Mucosa of rectum (tissue), 2 donors: ENCODE results near the gene GRK1.

ENCODE experiments used
- H3K27ac ChIP-seq, 2 donors: one replicate each; pipeline ENCODE4 v1.7.0; 2013; ENCODE audit warnings: inconsistent platforms in 2 of 2, low read depth in 2 of 2, low read length in 2 of 2
- H3K27me3 ChIP-seq, 2 donors: one replicate each; pipeline ENCODE4 v1.7.0; 2013; ENCODE audit warnings: low read length in 2 of 2; ENCODE audit not compliant: control insufficient read depth in 2 of 2, insufficient read depth in 2 of 2
- H3K36me3 ChIP-seq, 2 donors: one replicate each; pipeline ENCODE4 v1.7.0; 2013; ENCODE audit warnings: low read length in 2 of 2; ENCODE audit not compliant: control insufficient read depth in 2 of 2, insufficient read depth in 2 of 2
- H3K4me1 ChIP-seq, 2 donors: one replicate each; pipeline ENCODE4 v1.7.0; 2013; ENCODE audit warnings: low read length in 2 of 2, mild to moderate bottlenecking in 1 of 2; ENCODE audit not compliant: control insufficient read depth in 2 of 2, insufficient read depth in 2 of 2
- H3K4me3 ChIP-seq, 2 donors: one replicate each; pipeline ENCODE4 v1.7.0; 2013; ENCODE audit warnings: low read length in 2 of 2
- H3K9ac ChIP-seq, 2 donors: one replicate each; pipeline ENCODE4 v1.7.0; 2013; ENCODE audit warnings: low read length in 2 of 2, low read depth in 1 of 2, mild to moderate bottlenecking in 1 of 2
- H3K9me3 ChIP-seq, 2 donors: one replicate each; pipeline ENCODE4 v1.7.0; 2013; ENCODE audit warnings: low read length in 2 of 2; ENCODE audit not compliant: control insufficient read depth in 2 of 2
- donor health status: healthy.
- donor health status: Normal muscosa, but diverticular disease.

GRK1 gene

DNA sequence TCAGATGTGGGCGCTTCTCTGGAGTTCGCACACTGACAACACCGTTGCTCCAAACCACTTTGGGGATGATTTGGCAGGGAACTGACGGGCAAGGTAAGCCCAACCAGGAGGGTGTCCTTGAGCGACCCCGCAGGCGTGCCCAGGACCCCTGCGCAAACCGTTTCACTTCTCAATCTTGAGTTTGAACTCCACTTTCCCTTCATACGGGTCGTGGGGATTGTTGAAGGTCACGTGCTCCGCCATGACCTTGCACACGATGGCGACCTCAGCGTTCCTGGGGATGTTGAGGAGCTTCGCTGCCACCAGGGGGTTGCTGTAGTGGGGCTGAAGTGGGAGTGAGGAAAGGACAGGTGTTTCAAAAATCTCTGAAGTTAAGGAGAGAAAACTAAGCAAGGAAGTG lies 17.8 kb upstream of the GRK1 start:
- H3K27ac ChIP-seq: no peak overlapping the region
- no peaks in the 10 kb centered on the region for H3K27me3 ChIP-seq
- no peaks in the 10 kb centered on the region for H3K36me3 ChIP-seq
- no peak overlapping the region for H3K9ac ChIP-seq
- H3K9me3 ChIP-seq: no peaks in the 10 kb centered on the region
- peaks cover 11 to 19% of the 10 kb centered on the region in 2 donors for H3K4me1 ChIP-seq
- no peak overlapping the region for H3K4me3 ChIP-seq

DNA sequence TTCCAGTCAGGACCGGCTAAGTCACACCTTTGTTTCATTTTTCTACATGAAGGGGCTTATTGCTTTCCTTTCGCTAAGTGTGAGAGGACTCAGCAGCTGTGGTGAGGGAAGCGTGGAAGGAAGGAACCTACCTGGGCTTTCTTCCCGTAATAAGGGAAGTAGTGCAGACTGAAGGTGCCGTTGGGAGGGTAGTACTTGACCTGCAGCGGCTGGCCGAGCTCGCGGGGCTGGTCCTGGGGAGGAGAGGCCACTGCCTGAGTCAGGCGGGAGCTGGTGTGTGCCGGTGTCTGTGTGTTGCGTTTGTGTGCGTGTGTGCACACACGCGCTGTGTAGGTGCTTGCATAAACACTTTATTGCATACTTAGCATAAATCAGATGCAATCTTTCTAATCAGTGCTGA lies 16.7 kb upstream of the GRK1 start:
- H3K27me3 ChIP-seq: no peaks in the 10 kb centered on the region
- H3K4me3 ChIP-seq: no peak overlapping the region
- no peaks in the 10 kb centered on the region for H3K36me3 ChIP-seq
- no peak overlapping the region for H3K27ac ChIP-seq
- no peak overlapping the region for H3K9ac ChIP-seq
- H3K4me1 ChIP-seq: peaks cover 11 to 19% of the 10 kb centered on the region in 2 donors
- H3K9me3 ChIP-seq: no peaks in the 10 kb centered on the region

DNA sequence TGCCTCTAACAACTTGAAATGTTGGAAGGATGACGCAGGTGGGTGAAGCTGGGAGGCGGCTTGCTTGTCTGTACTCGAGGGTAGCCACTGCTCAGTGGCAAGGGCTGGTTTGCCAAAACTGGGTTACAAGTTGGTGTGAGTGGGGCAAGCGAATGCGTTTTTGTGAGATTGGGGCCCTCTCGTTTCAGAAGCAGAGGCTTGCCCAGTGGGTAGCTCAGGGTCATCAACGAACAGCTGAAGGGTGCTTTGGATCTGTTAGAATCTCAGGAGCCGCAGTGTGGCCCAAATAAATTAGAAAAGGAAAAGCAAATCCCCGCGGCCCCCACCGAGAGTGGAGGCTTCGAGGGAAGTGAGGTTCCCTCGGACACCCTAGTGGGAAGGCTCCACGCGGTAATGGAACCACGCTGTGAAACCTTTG lies 16.3 kb upstream of the GRK1 start:
- Histone ChIP-seq H3K27me3 (no peaks in the 10 kb centered on the region), H3K36me3 (no peaks in the 10 kb centered on the region), H3K9ac (no peak overlapping the region), H3K27ac (no peak overlapping the region), H3K4me3 (no peak overlapping the region), H3K4me1 (peaks cover 11 to 19% of the 10 kb centered on the region in 2 donors), H3K9me3 (no peaks in the 10 kb centered on the region)

DNA sequence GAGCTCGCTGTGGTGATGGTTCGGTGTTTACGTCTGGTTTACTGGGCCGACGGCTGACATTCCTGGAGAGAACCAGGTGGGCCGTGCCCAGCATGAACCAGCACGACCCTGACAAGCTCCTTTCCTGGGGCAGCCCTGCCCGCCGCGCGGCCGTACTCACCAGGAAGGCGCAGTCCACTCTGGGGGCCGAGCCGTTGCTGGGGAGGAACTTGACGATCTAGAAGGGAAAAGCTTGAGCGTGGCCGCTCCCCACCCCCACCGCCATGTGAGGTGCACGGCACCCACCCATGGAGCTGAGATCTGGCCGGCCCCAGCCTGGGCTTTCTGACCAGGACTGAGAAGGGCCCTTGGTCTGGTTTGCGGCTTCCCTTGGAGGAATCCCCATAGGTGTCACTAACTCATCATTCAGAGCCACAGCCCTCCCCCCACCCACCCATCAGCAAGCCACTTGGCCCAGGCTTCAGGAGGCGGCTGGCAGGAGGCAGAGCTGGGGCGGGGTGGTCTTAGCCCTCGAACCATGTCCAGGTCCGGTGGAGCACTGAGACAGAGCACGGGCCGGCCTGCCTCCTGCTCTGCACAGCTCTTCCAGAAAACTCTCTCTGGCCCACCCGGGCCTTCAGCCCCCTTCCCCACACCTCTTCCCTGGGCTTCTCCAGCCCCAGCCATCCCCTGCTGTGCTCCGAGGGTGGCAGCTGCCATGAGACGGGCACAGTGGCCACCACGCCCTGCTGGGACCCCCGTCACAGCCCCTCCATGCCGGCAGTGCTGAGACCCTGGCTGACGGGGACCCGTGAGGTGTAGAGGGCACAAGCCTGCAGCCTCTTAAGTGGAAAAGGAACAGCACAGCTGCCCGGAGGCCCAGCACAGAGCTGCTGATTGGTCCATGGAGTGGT lies 15.3 kb upstream of the GRK1 start:
- no peak overlapping the region for H3K4me3 ChIP-seq
- H3K27me3 ChIP-seq: no peaks in the 10 kb centered on the region
- peaks cover 11 to 12% of the 10 kb centered on the region in 2 donors for H3K4me1 ChIP-seq
- no peaks in the 10 kb centered on the region for H3K9me3 ChIP-seq
- H3K27ac ChIP-seq: no peak overlapping the region
- H3K9ac ChIP-seq: no peak overlapping the region
- no peaks in the 10 kb centered on the region for H3K36me3 ChIP-seq

DNA sequence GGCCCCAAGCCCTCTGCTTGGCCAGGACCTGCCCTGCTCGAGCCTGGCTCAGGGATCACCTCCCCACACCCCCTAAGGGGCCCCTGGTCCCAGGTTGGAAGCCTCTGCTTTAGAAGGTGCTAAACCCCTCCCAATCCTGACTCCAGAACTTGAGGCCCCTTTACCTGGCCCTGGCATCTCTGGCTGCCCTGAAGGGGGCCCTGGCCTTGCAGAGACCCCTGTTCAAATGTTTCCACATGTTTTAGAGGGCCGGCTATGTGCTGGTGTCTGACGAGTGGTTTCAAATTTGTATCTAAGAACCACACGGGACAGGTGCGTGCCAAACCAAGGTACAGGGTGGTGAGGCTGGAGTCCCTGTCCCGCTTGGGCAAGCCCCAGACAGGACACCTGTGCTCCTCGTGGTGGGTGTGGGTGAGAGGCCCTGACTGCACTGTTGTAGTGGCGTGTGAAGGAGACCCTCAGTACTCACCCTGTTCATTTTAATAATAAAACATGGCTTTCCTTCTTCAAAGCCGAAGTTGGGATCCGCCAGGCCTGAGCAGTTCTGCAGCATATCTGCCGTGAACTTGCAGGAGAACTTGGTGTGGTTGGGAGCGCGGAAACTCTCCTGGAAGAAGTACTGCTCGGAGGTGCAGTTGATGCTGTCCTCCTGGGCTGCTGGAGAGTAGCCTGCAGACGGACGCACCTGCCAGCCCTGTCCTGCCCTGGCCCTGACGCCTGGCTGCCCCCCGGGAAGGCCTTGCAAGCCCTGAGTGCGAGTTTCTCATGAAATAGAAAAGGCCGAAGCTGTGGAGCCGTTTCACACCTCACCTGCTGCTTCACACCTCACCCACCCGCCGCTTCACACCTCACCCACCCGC lies 14.4 kb upstream of the GRK1 start:
- Histone ChIP-seq H3K36me3 (no peaks in the 10 kb centered on the region), H3K27me3 (no peaks in the 10 kb centered on the region), H3K9me3 (no peaks in the 10 kb centered on the region), H3K27ac (no peak overlapping the region), H3K9ac (no peak overlapping the region), H3K4me3 (no peak overlapping the region), H3K4me1 (peaks cover 6 to 9% of the 10 kb centered on the region in 2 donors)

DNA sequence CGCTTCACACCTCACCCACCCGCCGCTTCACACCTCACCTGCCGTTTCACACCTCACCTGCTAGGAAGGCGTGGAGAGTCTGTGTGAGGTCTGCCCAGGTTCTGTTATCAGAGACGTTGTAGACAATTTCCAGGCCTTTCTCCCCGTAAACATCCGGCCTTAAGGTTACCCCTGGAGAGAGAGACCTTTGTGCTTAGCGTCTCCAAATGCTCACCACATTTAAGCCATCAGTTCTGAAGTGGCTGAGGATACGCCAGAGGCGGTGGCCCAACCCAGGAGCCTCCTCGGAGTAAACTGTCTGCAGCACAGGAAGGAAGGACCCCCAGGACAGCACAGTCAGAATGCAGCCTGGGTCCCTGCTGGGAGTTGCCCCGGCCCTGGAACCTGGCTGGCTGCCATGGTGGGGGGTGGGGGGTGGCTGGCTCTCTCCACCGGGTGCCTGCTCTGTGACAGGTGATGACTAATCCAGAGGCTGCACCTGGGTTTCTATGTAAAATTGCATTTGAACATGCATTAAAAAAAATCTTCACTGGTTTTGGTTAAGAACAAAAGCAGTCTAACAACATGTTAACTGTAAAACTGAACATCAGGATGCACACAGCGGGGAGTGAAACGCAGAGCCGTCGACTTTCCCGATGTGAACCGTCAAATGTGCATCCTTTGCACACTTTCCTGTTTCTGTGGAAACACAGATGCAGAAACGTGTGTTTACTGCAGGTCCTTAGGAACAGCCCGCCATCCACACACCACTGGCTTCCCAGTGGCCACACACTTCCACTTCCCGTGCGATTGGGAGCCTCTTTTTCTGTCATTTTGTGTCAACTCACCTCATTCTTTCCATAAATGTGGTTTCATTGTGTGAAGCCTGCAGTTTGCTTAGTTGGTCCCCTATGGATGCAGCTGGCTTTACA lies 13.5 kb upstream of the GRK1 start:
- H3K27ac ChIP-seq: no peak overlapping the region
- H3K9ac ChIP-seq: no peak overlapping the region
- H3K4me1 ChIP-seq: peaks cover 0 to 7% of the 10 kb centered on the region in 2 donors
- H3K36me3 ChIP-seq: no peaks in the 10 kb centered on the region
- H3K4me3 ChIP-seq: no peak overlapping the region
- no peaks in the 10 kb centered on the region for H3K27me3 ChIP-seq
- no peaks in the 10 kb centered on the region for H3K9me3 ChIP-seq

DNA sequence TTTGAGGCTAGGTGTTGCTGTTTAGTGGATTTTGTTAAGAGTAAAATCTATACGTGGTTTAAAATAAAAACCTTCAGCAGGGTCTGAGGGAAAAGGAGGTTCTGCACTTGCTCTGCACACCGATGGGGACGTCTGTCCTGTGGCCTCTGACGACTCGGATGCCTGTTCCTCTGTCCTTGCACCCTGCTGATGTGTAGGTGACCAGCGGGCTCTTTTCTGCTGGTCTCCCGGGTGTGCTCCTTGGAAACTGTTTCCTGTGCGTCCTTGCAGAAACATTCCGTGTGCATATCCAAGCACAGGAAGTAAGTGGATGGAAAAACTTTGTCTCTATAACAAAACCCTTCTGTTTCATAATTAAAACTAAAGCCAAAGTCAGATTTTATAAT lies 12.9 kb upstream of the GRK1 start:
- H3K27me3 ChIP-seq: no peaks in the 10 kb centered on the region
- no peaks in the 10 kb centered on the region for H3K36me3 ChIP-seq
- no peaks in the 10 kb centered on the region for H3K9me3 ChIP-seq
- no peak overlapping the region for H3K4me3 ChIP-seq
- H3K4me1 ChIP-seq: peaks cover 0 to 7% of the 10 kb centered on the region in 2 donors
- H3K9ac ChIP-seq: no peak overlapping the region
- H3K27ac ChIP-seq: no peak overlapping the region

DNA sequence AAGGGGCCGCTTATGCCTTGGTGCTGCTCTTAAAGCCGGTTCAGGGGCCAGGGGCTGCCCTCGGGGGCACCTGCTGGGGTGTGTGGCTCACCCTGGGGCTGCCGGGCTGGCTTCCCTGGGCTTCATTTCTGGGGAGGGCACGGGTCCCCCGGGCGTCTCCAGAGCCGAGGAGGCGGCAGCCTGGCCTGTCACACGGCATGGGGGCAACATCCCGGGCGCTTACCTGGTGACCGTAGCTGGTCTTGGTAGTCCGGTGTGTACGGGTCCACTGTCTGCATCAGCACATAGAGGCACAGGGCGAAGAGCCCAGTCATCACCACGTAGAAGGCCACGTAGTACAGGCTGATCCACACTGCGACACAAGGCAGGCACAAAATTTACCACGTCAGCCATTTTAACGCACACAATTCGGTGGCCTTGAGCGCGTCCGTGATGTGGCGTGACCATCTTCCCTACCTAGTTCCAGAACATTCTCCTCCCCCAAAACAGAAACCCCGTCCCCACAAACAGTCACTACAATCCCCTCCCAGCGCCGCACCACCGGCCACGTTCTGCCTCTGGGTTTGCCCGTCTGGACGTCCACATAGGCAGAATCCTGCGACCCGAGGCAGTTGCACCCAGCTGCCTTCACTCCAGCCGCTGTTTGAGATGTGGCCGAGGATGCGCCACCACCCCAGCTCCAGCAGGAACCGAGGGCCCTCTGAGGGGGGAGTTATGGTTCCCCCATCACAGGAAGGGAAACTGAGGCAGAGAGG lies 12.3 kb upstream of the GRK1 start:
- H3K4me1 ChIP-seq: peaks cover 0 to 7% of the 10 kb centered on the region in 2 donors
- no peak overlapping the region for H3K9ac ChIP-seq
- no peaks in the 10 kb centered on the region for H3K9me3 ChIP-seq
- H3K27ac ChIP-seq: no peak overlapping the region
- H3K27me3 ChIP-seq: no peaks in the 10 kb centered on the region
- H3K4me3 ChIP-seq: no peak overlapping the region
- H3K36me3 ChIP-seq: no peaks in the 10 kb centered on the region

DNA sequence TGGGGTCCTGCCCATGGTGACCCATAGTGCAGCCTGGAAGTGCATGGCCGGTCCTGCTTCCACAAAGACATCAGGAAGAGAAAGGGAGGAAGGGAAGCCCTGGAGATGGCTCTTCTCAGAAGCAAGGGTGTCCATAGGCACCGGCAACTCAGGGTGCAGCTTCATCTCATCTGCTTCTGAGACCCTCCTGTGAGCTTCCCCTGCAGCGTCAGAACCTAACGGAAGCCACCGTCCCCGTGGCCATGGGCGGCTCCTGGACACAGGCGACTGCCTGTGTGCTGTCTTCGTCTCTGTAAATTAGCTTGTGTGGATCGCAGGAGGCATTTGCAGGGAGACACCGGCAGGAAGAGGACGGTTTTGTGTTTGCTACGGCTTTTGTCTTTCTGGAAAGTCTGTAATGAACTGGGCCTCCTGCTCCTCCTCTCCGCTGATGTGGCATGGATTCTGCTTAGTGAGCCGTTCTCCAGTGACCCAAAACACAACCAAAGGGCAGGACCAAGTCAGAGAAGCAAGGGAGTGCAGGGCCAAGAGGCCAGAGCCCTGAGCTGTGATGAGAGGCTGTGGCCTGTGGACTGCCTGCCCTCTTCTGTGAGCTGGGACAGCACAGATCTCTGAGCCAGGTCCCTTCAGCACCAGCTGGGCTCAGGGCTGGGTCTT lies 11.5 kb upstream of the GRK1 start:
- Histone ChIP-seq H3K27me3 (no peaks in the 10 kb centered on the region), H3K36me3 (no peaks in the 10 kb centered on the region), H3K4me3 (no peak overlapping the region), H3K4me1 (peaks cover 0 to 7% of the 10 kb centered on the region in 2 donors), H3K27ac (no peak overlapping the region), H3K9ac (no peak overlapping the region), H3K9me3 (no peaks in the 10 kb centered on the region)
